ENCODE measurements around the gene NEURL3.

The NEURL3 gene

DNA sequence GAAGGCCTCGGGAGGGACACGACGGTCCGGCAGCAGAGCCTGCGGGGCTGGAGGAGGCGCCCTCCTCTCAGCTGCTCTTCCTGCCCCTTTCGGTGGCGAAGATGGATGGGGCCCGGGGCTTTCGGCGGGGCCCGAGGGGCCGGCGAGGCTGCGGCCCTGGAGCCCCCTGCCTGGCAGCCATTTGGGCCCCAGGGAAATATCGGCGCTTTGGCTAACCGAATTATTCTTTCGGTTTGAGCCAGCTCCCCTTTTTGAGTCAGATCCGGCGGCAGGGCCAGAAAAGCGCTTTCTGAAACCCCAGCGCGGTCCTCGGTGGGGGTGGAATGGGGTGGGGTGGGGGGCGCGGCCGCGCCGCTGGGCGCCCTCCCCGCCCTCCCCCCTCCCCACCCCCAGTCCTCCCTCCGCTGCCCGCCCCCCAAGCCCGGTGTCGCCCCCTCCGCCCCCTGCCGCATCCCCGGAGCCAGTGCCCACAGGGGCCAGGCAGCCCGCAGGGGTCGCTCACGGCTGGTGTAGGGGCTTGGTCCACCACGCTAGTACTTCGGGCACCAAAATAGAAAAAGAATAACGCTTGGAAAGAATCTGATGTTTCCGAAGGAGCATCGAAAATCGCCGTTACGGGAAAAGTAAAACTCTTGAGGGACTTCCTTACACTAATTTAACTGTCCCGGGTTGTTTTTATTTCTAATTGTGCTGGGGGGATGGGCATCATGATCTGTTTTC is 22.3 kb upstream of the NEURL3 start:
- DNase-seq (ENCODE audit: low read depth): no peak

DNA sequence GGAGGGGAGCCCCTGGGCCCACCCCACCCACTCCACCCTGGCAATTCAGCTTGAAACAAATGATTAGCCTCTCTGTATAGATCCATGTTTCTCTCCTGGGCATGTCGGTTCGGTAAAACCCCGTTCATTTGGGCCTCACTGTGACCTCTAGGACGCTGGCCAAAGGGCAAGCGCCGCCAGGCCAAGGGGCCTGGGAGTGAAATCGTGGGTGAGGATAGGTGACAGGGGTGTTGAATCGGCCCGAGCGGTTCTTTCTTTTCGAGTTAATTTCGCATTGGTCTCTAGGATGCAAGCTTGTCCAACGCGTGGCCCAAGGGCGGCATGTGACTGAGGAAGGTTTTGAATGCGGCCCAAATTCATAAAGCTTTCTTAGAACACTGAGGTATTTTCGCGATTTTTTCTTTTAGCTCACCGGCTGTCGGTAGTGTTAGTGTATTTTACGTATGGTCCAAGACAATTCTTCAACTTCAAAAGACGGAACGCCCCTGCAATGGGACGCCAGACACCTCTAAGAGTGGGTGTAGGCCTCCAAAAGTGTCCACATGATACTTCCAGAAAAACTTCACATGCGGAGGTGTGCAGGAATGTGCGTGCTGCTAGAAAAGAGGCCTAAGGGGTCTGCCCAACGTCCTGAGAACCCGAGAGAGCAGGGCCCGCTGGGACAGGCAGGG is 21.6 kb upstream of the NEURL3 start:
- no peak for DNase-seq (ENCODE audit: low read depth)

DNA sequence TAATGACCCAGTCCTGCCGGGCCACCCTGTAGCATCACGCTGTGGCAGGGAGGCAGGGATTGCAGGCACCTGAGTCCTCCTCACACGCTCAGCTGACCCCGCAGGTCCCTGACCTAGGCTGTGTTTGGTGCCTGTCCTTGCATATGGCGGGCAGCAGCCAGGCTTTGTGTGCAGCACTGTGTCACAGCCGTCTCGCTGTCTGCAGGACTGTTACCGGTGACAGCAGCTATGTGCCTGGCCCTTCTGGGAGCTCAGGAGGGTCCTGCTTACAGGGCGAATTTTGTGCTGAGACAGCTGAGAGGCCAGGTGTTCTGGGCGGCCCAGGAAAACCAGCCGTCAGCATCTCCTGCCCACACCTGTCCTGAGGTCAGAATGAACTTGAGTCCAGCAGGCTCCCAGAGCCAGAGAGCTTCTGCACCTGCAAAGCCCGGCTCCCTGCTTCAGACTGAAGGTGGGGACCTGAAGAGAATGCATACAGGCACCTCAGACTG is 21.0 kb upstream of the NEURL3 start:
- DNase-seq (ENCODE audit: low read depth): no peak

DNA sequence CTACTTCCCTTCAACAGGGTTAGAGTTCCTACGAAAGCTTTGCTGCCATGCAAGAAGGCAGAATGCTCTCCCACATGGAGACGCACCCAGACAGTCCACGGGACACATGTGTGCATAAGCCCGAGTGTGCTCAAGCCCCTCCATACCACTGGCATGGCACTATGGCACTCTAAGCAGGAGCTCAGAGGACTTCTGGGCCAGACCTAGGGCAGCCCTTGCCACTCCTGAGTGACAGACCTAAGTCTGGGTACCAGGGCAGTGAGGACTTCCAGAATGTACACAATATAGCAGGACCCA is 20.0 kb upstream of the NEURL3 start:
- DNase-seq (ENCODE audit: low read depth): no peak

DNA sequence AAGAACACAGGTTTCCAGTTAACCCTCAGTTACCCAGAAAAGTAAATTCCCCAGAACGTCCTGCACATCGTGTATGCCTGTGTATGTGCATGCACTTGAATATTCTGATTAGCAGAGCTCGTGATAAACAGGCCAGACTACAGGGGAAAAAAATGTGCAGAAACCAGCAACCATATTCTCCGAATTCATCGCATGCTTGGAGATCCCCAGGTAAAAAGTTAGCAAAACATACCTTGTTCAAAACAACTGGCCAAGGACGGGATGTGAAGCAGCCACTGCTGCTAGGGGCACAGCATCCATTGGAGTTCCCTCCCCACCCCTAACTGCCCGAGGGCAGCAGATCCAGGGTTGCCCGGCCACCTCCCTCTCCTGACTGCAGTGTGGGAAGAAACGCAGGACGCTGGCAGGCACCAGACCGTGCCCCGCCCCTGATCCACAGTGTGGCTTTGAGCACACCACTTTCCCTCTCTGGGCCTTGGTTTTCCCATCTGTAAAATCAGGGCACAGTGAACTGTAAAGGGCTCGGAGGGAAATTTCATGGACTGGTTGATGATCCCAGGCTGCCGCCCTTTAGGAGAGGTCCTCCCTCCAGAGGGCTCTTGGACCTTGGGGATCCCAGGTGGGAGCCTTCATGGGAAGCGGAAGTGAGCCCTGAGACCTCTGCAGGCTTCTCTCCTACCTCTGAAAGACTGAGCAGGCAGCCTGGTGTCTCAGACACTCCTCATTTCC is 19.5 kb upstream of the NEURL3 start:
- DNase-seq (ENCODE audit: low read depth): no peak

DNA sequence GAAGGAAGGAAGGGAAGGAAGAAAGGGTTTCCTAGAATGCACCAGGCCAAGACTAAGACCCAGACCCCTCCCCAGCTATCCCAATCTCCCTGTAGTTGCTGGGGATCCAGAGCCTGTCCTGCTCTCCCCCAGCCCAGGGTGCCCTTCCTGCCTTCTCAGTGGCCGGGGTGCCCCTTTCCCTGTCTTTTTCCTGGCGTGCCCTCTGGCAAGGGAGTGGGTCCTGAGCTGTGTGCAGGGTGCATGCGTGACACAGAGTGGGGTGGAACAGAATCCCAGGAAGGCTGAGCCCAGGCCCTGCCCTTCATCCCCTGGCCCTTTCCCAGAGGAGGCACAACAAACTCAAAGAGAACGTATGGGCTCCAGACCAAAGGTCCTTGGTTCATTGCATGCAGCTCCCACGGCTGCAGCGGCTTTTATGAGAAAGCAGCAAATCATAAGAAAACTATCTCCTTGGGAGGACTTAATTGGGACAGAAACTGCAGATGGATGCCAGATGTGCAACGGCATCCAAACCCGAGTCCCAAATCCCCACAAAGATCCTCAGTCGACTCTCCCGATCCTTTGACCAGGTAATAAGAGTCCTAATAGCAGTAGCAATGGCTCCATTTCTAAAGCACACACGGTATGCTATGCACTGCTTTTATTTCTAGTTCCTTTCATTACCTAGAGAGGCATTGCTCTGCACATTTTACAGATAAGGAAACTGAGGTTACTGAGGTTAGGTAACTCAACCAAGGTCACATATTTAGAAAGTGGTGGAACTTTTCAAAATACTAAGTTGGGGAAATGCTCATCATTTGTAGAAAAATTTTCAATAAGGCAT is 18.7 kb upstream of the NEURL3 start:
- no peak for DNase-seq (ENCODE audit: low read depth)

DNA sequence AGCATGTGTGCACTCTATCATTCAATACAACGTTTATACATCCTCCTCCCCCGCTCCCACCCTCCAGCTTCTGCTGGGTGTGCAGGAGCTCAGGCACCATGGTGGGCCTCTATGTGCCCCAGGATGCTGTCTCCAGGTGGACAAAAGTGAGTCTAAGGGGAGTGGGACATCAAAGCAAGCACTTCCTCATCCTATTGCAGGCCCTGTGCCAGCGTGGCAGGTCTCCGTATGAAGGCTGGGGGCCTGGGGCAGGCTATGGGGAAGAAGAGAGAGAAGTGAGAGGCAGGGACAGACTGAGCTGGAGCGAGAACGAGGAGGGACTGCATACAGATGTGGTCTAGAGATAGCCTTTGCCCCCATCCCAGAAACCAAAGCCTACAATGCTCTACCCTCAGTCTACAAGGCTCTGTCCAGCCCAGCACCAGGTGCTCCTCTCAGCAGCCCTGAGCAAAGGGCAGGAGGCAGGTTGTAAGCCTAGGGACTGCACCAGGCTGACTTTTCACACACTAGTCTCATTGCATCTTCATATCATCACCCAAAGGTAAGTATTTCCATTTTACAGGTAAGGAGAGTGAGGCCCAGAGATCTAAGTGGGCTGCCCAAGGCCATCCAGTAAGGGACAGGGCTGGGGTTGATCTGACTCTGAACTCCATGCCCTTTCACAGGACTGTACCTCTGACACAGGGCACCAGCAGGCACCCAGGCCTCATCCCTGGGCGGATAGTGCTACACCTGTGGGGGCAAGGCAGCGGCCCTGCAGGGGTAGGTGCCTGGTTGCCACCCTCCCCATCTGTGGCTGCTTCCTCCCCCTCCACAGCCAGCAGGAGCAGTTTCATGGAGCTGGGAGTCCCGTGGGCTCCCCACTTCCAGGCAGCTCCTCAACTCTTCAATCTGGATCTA is 17.4 kb upstream of the NEURL3 start:
- no peak for DNase-seq (ENCODE audit: low read depth)

DNA sequence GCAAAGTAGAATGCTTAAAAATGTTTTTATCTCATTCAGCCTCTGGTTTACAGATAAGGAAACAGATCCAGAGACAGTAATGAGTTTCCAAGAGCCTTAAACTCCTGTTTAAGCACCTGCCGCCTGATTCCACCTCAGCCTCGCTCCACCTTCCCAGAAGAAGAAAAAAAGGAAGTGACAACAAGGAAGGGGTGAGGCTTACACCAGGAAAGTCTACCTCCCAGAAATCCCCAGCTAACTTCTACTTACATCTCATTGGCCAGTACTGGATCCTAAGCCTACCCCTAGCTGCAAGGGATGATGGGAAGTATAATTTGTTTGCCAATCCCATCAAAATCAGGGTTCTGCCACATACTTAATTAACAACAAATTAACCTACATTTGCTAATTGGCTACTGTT is 16.1 kb upstream of the NEURL3 start:
- DNase-seq (ENCODE audit: low read depth): no peak

DNA sequence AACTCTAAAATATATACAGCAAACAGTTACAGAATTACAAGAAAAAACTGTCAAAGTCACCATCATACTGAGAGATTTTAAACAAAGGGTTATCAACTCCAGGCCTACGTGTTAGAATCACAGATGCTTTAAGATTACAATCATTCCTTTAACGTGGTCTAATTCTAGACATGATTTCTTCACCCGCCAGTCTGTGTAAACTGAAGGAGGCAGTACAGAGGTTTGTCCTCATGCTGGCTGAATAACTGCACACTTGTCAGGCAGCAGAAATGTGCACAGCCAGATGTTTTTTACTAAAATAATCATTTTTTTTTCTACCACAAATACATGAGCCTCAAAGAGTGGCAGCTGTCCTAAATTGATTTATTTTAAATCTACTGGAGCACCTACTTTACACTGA is 15.5 kb upstream of the NEURL3 start:
- no peak for DNase-seq (ENCODE audit: low read depth)

DNA sequence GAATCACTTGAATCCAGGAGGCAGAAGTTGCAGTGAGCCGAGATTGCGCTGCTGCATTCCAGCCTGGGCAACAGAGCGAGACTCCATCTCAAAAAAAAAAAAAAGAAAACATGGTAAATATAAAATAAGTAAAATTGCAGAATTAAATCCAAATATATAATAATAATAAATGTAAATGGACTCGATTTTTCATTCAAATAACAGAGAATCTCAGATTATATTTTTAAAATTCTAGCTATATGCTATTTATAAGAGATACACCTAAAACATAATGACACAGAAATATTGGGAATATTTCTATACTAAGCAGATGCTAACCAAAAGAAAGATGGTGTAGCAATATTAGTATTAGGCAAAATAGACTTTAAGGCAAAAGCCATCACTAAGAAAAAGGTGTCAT is 15.1 kb upstream of the NEURL3 start:
- DNase-seq (ENCODE audit: low read depth): no peak

DNA sequence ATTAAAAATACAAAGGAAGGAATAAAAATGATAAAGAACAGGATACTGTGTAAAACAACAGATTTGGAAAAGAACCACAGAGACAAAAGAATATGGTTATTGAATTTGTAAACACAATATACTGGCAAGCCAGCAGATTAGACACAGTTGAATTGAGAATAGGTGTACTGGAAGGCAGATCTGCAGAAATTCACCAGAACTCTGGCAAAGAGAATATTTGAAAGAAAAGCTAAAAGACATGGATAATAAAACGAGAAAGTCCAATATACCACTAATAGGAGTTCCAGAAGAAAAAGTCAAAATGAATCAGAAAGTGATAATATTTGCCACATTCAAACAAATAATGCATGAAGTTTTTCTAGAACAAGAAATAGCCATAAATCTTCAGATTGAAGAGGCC is 11.9 kb upstream of the NEURL3 start:
- no peak for DNase-seq (ENCODE audit: low read depth)

DNA sequence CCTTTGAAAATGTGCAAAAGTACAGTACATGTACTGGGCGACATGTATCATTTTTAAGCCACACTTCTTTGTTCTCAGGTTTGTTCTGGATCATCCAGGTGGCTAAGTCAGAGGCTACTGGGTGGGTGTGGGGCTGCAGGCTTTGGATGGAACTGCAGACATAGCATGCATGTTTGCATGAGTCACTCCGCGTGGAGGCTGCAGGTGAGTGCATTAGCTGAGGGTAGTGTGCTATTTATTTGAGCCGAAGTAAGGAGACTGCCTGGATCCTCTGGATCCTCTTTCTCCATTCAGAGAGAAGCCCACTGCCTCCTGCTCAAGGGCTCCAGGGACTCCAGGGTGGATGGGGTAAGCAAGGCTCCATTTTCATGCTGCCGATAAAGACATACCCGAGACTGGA is 9.4 kb upstream of the NEURL3 start:
- DNase-seq (ENCODE audit: low read depth): no peak

DNA sequence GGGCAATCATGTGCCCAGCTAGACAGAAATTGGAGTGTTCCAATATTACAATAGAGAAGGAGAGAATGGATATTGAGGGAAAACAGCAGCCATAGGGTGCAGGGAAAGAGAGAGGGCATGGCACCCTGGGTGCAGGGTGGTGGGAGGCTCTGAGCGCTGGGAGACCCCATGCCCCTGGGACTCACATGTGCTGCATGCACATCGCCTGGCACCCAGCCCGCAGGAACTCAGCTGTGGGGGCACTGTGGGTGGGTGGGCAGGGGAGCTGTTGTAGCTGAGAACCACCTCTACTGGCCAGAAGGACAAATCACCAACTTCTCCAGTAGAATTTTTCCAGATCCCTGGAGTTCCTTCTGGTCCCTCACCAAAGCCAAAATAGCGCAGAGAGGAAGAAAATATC is 7.2 kb upstream of the NEURL3 start:
- DNase-seq (ENCODE audit: low read depth): no peak

DNA sequence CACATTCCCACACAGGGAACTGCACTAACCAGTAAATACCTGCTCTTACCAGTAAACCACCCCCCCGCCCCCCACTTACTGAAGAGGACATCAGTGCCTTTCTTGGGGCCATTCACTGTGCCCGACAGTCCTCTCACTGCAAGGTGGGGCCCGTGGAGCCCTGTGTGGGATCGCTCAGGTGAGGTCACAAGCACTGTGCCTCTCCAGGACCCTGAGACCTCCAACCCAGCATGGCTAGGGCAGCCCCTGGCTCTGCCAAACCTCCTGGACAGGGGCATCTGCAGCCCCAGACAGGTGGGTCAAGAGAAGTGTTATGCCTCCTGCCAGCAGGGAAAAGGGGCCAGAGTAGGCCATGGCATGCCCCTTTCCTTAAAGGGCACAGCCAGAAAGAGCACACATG is 6.7 kb upstream of the NEURL3 start:
- no peak for DNase-seq (ENCODE audit: low read depth)

DNA sequence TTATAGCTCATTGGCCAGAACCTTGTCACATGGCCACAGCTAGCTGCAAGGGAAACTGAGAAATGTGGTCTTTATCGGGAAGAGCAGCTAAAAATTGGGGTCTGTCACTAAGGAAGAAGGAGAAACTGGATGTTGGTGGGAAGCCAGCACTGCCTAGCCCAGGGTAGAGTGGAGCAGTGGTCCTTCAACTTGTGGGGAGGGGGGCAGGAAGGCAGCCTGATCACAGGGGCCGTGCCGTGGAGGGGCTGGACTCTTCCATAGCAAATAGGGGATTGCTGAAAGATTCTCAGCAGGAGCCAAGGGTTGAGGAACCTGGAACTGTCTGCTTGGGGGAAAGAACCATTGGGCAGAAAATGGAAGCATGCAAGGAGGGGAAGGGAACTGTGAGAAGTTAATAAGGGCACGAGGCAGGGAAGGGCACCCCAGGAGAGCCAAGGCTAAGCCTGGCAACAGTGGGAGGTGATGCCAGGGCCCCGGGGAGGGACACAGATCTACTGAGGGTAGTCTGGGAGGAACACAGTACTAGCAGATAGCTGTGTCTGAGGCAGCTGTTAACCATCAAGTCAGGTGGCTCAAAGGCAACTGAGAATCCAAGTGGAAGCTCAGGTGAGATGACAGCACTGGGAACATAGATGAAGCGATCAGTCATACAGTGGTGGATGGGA is 5.9 kb upstream of the NEURL3 start:
- DNase-seq (ENCODE audit: low read depth): no peak

DNA sequence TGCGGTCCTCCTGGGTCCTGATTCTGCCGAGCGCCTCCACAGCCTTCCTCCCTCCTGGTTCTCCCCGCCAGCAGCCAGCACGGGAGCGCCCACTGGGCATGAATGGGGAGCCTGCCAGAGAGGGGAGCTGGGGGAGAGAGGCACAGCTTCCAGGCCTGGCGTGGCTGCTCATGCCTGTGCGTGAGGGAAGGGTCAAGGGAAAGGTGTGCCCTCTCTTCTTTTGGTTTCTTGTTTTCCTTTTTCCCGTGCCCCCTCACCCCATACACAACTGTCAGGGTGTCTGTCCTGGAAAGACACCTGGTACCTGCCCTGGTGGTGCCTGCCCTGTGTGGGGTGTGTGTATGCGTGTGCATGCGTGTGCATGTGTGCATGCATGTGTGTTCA is 4.7 kb upstream of the NEURL3 start:
- no peak for DNase-seq (ENCODE audit: low read depth)

DNA sequence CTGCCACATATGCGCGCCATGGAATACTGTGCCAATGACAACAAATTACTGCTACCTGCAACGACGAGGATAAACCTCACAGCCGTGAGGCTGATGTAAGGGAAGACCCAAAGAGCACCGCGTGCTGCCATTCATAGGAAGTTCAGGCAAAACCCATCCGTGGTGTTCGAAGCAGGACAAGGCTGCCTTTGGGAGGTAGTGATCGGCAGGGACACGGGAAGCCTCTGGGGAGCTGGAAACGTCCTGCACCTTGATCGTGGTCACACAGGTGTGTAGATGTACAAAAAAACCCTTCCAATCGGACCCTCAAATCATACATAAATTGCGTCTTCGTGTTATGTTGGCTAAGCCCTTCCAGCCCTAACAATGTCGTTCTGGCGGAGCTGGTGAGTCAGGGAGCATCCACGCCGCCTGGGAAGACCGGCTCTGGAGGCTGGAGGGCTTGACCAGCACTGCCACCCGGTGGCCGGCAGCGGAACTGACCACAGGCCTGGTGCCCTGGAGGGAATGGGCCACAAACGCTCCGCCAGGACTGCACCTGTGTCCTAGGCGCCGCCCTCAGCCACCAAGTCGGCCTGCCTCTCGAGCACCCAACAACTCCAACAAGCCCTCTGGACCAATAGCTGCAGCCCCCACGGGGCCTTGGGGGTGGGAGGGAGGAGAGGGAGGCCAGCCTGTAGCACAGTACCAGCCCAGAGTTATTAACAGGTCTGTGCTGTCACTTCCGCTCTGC is 4.1 kb upstream of the NEURL3 start:
- peak; percentile 56 for DNase-seq (ENCODE audit: low read depth)

DNA sequence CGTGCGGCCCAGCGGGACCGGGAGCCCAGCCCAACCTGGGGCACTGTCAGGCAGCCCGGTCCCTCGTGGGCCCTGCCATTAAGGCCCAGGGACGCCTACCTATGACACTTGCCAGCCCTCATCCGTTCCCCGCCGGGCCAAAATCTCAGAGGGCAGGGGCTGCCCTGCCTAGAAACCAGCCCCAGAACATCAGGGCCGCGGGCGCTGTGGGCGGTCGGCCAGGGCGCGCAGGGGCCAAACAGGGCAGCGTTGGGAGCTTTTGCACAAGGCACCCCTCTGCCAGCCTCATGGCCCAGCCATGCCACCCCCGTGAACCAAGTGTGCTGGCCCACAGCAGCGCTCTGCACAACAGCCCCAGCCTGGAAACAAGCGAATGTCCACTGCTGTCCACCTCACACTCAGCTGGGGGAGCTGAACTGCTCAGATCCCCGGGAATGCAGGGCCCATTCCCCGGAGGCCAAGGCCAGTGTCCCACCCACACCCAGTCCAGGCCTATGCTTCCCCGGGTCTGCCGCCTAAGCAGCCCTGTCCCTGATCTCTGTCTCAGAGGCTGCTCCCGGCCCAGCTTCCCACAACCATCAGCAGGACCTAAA is 3.5 kb upstream of the NEURL3 start:
- no peak for DNase-seq (ENCODE audit: low read depth)

DNA sequence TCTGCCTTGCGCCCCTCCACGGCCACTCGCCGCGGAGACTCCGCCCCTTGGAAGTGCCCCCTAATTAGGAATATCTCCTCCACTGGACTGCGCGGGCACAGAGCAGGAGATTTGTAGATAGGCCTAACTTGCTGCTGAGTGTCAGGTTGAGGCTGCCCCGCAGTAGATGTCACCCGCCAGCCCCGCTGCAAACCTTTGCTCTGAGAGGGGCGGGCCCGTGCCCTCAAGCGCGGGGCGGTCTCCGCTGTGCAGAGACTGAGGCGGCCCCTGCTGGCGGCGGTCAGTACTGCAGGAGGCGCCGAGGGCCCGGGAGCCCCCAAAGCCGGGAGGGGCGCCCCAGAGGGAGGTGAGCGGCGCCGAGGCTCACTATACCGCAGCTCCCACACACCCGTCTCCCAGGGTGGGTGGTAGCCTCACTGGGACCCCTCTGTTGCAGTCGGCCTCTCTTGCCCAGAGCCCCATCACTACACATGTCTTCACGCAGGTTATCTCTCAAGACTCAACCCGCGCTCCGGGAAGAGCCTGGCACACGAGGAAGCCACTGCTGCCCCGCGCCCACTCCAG is 2.9 kb upstream of the NEURL3 start:
- DNase-seq (ENCODE audit: low read depth): no peak

DNA sequence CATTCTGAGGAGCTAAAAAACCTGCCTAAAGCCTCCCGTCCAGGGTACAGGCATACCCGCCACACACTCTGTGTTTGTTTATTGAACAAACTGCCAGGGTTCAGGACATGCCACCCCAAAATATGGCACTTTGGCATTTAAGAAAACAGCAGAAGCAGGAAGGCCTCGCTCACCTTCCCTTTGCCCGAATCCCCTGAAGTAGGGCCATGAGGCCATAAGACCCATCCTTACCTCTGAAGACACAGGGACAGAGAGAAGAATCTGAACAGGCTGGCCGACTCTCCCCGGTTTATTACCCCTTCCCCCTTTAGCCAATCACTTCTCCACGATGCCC is 1.7 kb upstream of the NEURL3 start:
- no peak for DNase-seq (ENCODE audit: low read depth)

All from HS-27A (cell line).